HUDEP-2 (cell line): ENCODE results near the gene MPHOSPH6.
A peak's percentile ranks its signal among the peaks of the same experiment; 100 is the strongest.
"Not testable (repeated sequence)": the region's sequence is repeated elsewhere in the genome, so short reads cannot be mapped to it uniquely, and the experiment has no call there.

Source experiments
- DNase-seq, 76 experiments: peaks; one replicate each; lab custom pipeline; 2025; ENCODE audit not compliant: unreplicated experiment in 76 of 76; lab: John Stamatoyannopoulos, UW

MPHOSPH6 gene, protein sequence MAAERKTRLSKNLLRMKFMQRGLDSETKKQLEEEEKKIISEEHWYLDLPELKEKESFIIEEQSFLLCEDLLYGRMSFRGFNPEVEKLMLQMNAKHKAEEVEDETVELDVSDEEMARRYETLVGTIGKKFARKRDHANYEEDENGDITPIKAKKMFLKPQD

DNA sequence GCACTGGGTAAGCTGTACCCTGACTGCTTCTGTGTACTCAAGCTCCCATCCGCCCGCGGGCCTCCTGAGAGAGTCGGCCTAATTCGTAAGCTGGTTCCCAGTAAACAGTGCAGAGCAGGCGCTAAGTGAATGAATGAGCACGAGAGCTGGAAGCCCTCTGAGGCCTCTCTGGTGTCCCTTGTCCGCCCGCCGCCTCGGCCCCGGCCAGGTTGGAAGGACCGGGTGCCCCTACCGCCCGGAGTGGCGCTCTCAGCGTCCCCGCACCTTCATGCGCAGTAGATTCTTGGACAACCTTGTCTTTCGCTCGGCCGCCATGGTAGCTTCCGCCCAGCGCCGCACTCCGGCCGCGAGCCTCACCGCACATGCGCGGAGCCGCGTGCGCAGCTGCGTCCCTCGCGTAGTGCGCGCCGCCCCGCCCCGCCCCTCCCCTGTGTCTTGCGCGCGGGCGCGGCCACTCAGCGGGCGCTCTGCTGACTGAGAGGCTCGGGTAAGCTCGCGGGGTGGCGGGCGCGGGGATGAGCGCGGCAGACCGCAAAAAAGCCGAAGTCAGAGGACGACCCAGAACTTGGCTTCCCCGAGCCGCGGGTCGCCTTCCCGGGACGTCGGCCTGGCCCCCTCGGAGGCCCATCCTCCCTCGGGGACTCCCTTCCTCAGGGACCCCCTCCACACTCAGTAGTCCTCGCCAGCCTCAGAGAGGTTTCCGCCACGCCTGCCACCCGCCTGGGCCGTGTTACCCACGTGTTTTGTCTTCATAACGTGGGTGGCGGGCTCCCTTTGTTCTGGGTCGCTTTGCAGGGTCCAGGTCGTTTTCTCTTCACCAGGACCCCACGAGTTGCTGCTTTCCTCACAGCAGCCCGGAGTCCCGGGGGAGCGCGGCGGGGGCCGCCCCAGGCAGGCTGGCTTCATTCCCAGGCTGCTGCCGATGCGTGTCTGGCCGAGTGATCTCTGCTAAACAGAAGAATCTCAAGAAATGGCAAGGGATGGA lies at the start of gene MPHOSPH6:
MPHOSPH6 (minus strand) TSS at position 364 of the 985 bp plus-strand sequence; CDS start at position 315, 49 bp downstream.
- DNase-seq, result peak in 75 of 76 experiments; percentile 6 to 91 (median 75)

DNA sequence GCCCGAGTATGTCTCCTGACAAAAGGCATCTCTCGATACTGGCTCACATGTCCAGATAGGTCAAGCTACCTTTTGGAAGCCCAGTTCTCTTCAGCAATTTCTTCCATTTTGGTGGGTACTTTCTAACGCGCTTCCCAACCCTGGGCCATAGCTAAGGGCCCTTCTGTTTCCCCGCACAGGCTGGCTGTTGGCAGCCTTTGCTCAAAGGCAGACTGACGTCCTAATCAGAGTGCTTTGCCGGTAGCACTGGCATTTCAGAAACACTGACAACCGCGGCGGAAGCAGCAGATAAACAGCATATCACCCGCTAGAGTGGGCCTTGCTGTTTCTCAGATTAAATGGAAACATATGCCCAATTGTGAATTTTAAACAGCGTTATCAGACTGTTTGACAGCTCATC lies 49.3 kb upstream of the MPHOSPH6 start:
- DNase-seq, result no peak

DNA sequence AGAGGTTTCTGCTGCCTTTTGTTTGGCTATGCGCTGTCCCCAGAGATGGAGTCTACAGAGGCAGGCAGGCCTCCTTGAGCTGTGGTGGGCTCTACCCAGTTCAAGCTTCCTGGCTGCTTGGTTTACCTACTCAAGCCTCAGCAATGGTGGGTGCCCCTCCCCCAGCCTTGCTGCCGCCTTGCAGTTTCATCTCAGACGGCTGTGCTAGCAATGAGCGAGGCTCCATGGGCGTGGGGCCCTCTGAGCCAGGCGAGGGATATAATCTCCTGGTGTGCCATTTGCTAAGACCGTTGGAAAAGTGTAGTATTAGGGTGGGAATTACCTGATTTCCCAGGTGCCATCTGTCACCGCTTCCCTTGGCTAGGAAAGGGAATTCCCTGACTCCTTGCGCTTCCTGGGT lies 39.3 kb upstream of the MPHOSPH6 start:
- DNase-seq, result not testable (repeated sequence)

DNA sequence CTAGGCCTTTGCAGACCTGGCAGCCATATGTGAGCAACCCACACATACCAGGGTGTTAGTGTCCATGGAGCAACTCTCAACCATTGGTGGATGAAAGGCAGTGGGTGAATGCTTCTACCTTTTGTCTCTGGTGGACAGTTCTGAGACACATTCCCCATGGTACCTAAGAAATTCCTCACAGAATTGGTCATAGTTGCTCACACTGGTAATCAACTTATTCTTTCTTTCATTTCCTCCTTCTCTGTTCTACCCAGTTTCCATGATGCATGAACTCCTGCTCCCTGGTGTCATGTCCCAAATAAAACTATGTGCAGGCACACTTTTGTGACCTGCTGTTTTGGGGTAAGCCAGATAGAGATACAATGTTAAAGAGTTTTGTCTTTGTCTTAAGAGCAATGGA lies 33.2 kb upstream of the MPHOSPH6 start:
- no peak for DNase-seq

DNA sequence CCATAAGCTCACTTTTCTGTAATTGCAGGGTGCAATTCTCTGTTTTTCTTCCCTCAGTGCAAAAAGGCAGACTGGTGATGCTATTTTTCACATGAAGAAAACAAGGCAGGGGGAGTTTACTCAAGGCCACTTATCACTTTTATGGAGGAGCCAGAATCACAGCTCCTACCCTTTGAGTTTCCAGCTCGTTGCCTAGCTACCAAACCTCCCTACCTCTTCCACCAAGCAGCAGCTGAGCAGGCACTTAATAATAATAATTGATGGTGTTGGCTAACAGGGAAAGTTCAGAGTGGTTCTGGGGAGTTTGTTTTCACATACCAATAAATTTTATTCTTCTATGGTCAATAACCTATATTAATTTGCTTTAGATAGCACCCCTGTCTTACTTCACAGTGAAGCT lies 31.9 kb upstream of the MPHOSPH6 start:
- DNase-seq, result no peak

DNA sequence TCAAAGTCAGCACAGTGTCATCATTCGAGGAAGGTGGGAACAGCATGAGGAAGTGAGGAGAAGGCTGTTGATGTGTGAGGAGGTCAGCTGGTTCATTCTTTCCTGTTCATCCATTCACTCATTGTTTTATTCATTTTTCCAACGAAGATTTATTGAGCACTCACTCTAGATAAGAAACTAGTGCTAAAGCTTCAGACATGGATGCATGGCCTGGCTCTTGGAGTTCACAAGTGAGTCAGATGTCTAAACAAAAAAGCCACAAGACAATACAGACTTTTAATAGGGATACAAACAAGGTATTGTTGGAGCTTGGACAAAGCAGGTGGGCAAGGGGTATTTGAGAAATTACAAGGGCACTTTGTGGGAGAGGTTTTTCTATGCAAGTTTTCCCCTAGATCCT lies 31.3 kb upstream of the MPHOSPH6 start:
- no peak for DNase-seq

DNA sequence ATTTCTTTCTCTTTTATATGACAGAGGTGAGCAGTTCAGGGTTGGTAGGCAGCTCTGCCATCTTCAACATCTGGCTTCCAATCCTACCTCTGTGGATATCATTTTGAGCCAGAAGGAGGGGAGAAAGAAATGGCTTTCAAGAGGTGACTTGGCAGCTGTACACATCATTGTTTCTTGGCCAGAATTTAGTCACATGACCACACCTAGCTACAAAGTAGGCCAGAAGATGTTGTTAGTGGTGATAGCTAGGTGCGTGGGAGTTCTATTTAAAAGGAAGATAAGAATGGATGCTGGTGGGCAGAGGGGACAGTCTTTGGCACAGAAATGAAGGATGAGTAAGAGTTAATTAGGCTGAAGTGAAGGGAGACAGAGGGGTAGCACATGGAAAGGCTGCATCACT lies 29.2 kb upstream of the MPHOSPH6 start:
- DNase-seq, result peak in 14 of 76 experiments; percentile 1 to 60 (median 8)

DNA sequence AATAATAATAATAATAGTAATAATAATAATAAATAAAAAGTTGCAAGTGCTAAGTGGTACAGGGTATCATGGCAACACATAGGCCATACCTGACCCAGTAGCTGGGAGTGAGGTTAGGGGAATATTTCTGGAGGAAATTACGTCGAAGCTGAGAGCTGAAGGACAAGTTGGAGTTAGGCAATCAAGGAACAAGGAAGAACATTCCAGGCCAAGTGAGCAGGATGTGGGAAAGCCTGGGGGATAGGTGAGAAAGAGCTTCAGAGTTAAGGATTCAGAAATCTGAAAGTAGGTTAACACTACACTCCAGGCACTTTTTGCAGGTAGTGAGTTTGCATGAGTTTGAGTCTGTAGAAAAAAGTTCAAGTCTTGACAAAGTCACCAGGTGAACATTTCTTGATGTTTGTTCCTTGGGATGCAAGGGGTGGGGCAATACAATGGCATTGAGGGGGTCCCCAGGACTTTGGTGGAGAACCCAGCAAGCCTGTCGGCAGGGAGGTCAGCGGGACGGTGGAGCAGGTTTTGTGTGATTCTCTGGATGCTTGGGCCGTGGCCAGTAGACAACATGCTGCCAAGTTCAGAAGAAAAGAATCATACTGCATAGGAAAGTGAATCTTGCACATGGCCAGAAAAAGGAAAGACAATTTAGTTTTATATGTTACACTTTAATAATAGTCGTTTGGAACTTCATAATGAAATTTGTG lies 27.7 kb upstream of the MPHOSPH6 start:
- DNase-seq, result no peak

DNA sequence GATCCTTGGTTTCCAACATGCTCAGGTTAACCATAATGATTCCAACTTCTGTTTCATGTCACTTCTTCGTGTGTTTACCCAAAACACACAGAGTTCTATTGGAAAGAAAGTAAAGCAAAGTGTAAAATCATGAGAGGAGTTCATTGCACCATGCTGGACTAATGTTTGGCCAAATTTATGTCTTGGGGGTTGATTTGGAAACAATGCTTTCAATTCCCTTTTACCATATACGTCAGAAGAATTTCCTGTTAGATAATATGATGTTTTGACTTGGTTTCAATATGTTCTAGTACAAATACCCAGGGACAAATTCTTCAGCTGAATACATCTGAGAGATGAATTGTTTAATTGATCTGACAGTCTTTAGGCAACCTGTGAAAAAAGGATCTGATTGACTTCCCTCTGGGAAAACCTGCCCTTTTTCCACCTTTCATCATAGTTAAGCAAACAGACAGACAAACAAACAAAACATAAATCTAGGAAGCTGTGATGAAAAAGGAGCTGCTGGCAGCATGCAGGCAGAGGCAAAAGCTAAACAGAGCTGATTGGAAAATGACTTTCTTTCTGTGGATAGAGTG lies 26.0 kb upstream of the MPHOSPH6 start:
- DNase-seq, result no peak

DNA sequence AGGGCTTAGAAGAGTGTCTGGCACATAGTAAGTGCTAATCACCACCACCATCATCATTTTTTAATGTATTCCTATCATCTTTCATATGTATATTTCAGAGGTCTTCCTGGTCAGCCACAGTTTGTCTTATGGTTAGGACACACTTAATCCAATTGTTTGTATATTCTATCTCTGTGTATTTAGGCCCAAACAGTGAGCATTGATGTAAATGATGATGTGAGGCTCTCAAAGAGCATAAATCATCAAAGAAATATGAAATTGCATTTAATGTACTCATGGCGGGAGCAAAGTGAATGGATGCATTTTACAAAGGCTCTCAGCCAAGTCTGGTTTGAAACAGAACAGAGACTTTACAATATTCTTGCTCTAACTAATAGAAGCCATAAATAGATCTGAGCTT lies 24.1 kb upstream of the MPHOSPH6 start:
- DNase-seq, result no peak

DNA sequence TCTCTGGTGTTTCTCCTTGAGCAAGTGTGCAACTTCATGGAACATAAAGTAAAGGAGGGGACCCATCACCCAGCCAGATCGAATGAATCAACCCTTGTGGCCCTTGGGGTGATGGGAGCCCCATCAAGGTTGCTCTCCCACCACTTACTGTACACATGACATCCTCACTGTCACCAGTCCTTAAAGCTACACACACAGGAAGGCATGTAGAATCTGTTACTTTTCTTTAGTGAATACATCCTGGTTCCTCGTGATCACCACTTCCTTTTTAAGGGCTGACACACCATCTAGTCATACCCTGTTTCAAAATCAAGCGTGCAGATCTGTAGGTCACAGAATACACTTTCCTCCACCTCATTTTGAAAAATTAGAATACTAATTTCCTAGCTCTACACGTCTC lies 22.6 kb upstream of the MPHOSPH6 start:
- DNase-seq, result no peak

DNA sequence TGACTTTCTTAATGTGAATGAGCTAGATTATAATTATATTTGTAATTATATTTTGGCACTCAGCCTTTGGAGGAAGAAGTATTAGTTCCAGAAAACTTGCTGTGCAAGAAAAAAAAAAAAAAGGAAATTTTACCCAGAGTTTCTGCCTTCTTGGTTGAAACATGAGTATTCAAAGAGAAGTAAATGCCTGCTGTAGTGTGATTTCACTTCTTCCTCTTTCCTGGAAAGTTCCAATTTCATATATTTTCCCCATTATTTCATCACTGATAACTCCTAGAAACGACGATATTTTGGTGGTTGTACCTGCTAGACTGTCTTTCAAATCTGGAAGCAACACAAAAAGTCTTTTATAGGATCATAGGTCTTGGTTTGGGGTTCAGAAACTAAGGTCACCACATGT lies 20.4 kb upstream of the MPHOSPH6 start:
- DNase-seq, result no peak

DNA sequence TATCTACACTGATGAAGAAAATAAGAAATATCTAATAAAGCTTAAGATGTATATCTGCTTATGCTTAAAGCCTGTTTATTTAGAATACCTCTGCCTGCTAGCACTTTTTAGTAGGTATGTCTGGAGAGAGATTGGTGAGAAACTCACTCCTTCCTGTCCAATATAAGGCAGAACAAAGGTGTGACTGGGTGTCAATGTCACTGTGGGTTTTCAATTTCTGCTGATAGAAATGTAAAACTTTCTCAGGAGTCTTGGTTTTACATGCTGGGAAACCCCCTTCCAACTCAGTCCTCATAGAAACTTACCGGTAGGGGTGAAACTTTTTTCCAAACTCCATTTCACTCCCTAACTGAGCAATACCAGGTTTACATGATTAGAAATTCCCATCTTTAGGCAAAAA lies 17.8 kb upstream of the MPHOSPH6 start:
- DNase-seq, result no peak

DNA sequence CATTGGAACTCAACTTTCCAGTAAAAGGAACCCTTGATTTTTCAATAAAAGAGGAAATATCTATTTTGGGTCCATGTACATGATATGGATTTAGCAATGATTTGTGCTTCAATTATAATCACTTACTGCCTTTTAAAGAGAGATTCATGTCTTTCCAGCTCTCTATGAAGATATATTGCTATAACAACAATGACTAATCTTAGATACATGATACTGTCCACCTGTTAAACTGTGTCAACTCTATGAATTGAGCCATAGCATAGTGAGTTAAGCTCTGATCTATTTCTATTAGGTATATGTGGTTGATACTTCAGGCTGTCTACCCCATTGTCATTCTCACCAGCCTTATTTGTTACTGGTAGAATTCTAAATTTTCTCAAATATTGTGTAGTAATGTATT lies 15.0 kb upstream of the MPHOSPH6 start:
- DNase-seq, result no peak

DNA sequence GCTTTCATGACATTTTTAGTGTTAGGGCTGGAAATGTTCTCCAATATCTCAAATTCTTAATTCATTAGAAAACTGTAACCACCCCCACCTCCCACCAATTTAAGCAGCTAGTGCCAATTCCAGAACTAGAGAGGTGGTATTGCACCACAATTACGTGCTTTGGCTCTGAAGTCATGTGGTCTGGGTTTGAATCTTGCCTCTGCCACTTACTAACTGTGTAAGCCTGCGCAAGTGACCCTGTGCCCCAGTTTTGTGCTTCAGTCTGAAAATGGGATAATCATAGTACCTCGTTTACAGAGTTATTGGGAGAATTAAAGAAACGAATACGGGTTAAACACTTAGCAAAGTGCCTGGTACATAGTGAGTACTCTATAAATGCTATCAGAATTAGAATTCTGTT lies 14.2 kb upstream of the MPHOSPH6 start:
- no peak for DNase-seq

DNA sequence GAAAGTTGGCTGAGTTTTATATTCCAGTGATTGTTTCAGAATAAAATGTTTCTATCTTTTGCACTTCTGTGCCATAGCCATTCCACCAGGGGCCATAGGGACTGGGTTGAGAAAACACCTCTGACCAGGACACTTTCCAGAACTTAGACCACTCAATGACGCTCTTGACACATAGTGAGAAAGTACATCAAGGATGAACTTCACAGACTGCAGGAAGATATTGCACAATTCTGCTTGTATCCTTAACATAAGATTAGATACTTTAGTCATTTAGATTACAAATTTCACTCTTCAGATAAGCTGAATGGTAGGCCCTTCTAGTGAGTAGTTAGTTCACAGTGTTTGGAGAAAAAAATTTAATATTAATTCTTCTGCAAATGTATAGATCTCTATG lies 13.0 kb upstream of the MPHOSPH6 start:
- no peak for DNase-seq

DNA sequence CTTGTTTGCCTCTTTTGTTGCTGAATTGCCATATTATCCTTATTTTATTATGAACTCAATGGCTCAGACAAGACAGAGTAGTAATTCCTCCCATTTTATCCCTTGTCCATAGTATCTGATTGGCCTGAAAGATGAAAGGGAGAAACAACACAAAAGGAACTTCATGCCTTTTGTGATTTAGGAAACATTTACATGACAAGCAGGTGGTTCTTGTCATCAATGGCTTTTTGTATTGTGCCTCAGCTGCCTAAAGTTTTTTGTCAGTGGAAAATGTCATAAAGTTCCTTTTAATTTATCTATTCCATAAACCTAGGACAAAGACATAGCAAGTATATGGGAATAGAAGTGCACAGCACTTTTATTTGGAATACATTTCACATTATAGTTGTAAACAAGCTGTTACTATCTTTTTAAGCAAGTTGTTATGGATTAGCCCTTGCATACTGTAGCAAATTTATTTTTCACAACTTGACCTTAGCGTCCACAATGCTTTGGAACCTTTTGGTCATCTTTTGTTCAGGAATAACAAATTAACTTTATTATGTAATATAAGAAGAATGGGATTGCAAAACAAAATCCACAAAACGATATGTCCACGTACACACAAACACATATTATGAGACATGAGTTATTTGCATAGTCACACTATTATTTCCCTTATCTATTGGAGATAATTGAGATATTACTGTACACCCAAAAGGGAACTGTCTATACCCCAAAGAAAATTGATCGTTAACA lies 12.4 kb upstream of the MPHOSPH6 start:
- no peak for DNase-seq

DNA sequence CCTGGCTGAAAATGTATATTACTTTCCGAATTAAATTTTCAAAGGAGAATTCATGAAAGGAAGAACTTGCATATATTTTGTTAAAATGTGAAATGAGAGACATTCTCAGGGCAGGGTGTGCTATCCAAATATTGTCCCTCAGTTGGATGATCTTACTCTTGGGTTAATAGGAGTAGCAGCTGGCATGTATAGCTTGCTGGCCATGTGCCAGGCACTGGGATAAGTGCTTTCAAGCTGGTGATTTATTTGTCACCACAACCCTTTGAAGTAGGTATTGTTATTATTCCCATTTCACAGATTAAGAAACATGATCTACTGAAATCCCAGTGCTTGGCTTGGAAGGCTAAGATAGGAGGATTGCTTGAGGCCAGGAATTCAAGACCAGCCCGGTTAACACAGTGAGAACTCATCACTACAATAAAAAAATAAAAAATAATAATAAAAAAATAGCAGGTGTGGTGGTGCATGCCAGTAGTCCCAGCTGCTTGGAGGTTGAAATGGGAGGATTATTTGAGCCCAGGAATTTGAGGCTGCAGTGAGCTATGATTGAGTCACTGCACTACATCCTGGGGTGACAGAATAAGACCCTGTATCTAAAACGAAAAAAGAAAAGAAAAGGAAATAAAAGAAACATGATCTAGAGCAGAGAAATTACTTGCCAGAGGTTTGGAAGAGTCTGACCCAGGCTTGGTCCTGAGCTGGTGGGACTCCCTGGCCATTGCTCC lies 11.6 kb upstream of the MPHOSPH6 start:
- no peak for DNase-seq

DNA sequence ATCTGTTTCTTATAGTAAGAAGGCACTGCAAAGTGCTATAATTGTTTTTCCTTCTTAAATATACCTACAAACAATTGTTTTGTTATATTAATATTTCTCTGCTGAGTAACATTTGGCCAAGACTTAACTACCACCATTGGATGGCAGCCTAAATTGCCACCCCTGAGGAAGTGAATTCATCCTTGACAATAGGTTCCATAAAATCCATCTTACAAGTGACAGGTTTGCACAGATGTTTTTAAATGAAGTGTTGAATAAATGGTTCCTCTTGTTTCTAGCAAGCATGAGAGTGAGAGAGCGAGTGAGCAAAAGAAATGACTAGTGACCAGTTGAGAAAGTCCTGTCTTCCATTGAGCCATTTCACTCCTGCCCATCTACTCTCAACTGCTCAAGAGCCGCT lies 8.3 kb upstream of the MPHOSPH6 start:
- DNase-seq, result no peak

DNA sequence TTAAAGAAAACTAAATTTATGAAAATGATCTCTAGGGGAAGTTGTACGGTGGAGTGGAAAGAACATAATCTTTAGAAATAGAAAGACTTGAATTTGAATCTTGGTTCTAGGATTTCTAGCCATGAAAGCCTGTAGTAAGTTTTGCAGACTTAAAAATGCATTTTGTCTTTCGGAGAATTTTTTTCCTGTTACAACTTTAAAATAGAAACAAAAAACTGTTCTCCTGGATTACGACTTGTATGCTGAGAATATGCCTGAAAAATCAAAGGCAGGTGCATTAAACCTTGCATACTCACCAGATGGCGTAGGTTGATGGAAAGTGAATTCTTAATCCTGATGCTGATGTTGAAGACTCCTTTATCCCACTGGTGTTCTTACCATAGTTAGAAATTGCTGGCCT lies 7.5 kb upstream of the MPHOSPH6 start:
- no peak for DNase-seq
